Activated B cell treated with CpG ODN at 0.5 μM for 24 hours (primary cell): ENCODE data around the gene MED12L. TPM values are rescaled to one million over a fixed set of nuclear protein-coding genes. Genes with fewer than 3 reads are reported as not detected.

Experiments
- ATAC-seq: fragments of 200-7000 bp; cut with Tn5 transposase; one replicate; pipeline ENCODE4 v1.10.0; 2021; ENCODE audit warnings: low read depth, mild to moderate bottlenecking, moderate library complexity
- CTCF ChIA-PET: fragments of 350-600 bp; sonication (Branson Sonifier 250); formaldehyde crosslinking; loops from one replicate; lab custom pipeline; 2021; ENCODE audit warnings: antibody characterized with exemption; lab: Charles Lee
- POLR2A ChIA-PET: fragments of 350-600 bp; sonication (Branson Sonifier 250); formaldehyde crosslinking; loops from one replicate; lab custom pipeline; 2021; ENCODE audit warnings: antibody characterized with exemption; lab: Charles Lee
- DNase-seq: peaks from one replicate; pipeline ENCODE4 v3.0.0; 2022
- H3K27ac Mint-ChIP-seq: one replicate; pipeline ENCODE4 v1.8.0; 2020; ENCODE audit warnings: mixed read lengths
- H3K27me3 Mint-ChIP-seq: one replicate; pipeline ENCODE4 v1.8.0; 2021; ENCODE audit warnings: mixed read lengths
- H3K36me3 Mint-ChIP-seq: one replicate; pipeline ENCODE4 v1.8.0; 2021; ENCODE audit warnings: low read depth, mixed read lengths
- H3K4me1 Mint-ChIP-seq: one replicate; pipeline ENCODE4 v1.8.0; 2021; ENCODE audit warnings: mixed read lengths
- H3K4me3 Mint-ChIP-seq: one replicate; pipeline ENCODE4 v1.8.0; 2020; ENCODE audit warnings: mild to moderate bottlenecking, mixed read lengths
- H3K9me3 Mint-ChIP-seq: one replicate; pipeline ENCODE4 v1.8.0; 2020; ENCODE audit warnings: mixed read lengths
- intact Hi-C: fragments of 100-400 bp; cut with micrococcal nuclease; formaldehyde crosslinking; loops from one replicate; pipeline ENCODE4 v1.15.1; 2024
- total RNA-seq: library from RNA; stranded (reverse); gene quantifications from 2 replicates; pipeline ENCODE4 v1.2.3, GENCODE V29; 2022
- TF ChIP-seq, protein P1 (sequence below): fragments of 200-600 bp; IDR thresholded peaks from one replicate; pipeline ENCODE4 v1.8.0; 2022; ENCODE audit warnings: antibody characterized with exemption, mild to moderate bottlenecking

MED12L gene
- total RNA-seq, 1 donor from 2014 or later, result 1.5 TPM

DNA sequence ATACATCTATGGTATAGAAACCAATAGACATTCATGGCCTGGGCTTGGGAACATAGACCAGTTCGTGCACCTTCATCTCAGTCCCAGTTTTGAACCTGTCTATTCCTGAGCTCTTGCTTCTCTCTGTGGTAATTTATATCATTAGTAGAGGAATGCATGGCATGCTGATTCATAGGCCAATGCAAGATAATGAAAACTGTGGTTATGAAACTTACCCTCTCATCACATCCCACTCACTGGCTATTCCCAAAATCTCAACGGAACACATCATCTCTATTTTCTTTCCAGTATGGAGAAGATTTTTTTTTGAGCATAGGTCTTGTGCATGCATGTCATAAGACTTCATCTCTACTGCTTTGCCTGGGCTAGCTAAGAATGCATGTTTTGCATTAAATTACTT is 317.8 kb downstream of the MED12L start:
- H3K27me3 Mint-ChIP-seq, result no peaks in the 10 kb centered on the region
- CTCF ChIA-PET, result interaction anchor here (0.6 kb wide), 1 partner anchor 184 kb away, joined by 3 read pairs; no protein-coding TSS in a partner anchor
- H3K4me1 Mint-ChIP-seq, result peaks cover 9% of the 10 kb centered on the region
- H3K4me3 Mint-ChIP-seq, result no peak overlapping the region
- no peaks in the 10 kb centered on the region for H3K36me3 Mint-ChIP-seq
- H3K27ac Mint-ChIP-seq, result no peak overlapping the region
- no peaks in the 10 kb centered on the region for H3K9me3 Mint-ChIP-seq
- ATAC-seq (no peak), DNase-seq (no peak)
- TF ChIP-seq, protein P1, sequence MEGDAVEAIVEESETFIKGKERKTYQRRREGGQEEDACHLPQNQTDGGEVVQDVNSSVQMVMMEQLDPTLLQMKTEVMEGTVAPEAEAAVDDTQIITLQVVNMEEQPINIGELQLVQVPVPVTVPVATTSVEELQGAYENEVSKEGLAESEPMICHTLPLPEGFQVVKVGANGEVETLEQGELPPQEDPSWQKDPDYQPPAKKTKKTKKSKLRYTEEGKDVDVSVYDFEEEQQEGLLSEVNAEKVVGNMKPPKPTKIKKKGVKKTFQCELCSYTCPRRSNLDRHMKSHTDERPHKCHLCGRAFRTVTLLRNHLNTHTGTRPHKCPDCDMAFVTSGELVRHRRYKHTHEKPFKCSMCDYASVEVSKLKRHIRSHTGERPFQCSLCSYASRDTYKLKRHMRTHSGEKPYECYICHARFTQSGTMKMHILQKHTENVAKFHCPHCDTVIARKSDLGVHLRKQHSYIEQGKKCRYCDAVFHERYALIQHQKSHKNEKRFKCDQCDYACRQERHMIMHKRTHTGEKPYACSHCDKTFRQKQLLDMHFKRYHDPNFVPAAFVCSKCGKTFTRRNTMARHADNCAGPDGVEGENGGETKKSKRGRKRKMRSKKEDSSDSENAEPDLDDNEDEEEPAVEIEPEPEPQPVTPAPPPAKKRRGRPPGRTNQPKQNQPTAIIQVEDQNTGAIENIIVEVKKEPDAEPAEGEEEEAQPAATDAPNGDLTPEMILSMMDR, result no peak
- intact Hi-C loops, result no loop called here
- POLR2A ChIA-PET, result no interaction called here

DNA sequence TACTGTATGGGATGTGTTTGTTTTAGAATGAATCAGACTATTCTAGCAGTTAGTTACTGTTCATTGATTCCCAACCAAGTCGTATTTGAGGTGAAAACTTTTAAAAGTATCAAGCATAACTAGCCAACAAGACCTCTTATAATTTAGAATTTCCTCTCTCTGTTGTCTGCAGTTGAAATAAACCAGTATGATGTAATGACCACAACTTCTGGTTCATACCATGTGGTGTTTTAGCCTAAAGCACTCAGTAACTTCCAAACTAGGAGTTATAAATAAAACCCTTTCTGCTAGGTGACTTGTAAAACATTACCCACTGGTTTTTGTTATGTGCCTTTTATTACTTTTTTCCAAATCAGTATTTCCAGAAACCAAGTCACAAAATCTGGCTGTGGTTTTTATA is 318.9 kb downstream of the MED12L start:
- H3K36me3 Mint-ChIP-seq, result no peaks in the 10 kb centered on the region
- intact Hi-C loops, result no loop called here
- ATAC-seq (no peak), DNase-seq (no peak)
- no peak overlapping the region for H3K27ac Mint-ChIP-seq
- H3K27me3 Mint-ChIP-seq, result no peaks in the 10 kb centered on the region
- ChIA-PET CTCF (no interaction called here), POLR2A (interaction anchor here (0.6 kb wide), 1 partner anchor 128 kb away, joined by 4 read pairs; no protein-coding TSS in a partner anchor)
- peaks cover 5% of the 10 kb centered on the region for H3K4me1 Mint-ChIP-seq
- TF ChIP-seq, protein P1, result no peak
- no peaks in the 10 kb centered on the region for H3K9me3 Mint-ChIP-seq
- no peak overlapping the region for H3K4me3 Mint-ChIP-seq

DNA sequence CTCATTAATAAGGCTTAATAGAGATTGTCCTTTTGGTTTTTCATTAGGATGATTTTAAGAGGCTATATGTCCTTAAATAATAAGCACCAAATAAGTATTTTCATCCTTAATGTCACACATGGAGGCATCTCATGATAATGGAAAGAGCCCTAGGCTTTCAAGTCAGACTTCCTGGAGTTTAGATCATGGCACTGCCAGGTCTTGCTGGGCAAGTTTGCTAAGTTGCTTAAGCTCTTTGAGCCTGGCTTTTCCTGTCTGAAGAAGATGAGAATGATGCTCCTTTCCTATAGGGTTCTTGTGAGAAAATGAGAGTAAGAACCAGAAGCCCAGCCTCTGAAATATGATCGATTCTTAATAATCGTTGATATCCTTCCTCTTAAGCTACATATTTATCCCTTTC is 322.5 kb downstream of the MED12L start:
- H3K4me1 Mint-ChIP-seq, result peaks cover 16% of the 10 kb centered on the region
- peaks cover 1% of the 10 kb centered on the region for H3K9me3 Mint-ChIP-seq
- no peaks in the 10 kb centered on the region for H3K36me3 Mint-ChIP-seq
- CTCF ChIA-PET, result interaction anchor here (0.6 to 1.8 kb wide), 2 partner anchors 14 to 59 kb away, joined by 3 to 4 read pairs; no protein-coding TSS in a partner anchor
- DNase-seq (no peak), ATAC-seq (no peak)
- no peak overlapping the region for H3K4me3 Mint-ChIP-seq
- POLR2A ChIA-PET, result interaction anchor here (1.7 kb wide), 1 partner anchor 22 kb away, joined by 4 read pairs; no protein-coding TSS in a partner anchor
- TF ChIP-seq, protein P1, result no peak
- H3K27ac Mint-ChIP-seq, result no peak overlapping the region
- no peaks in the 10 kb centered on the region for H3K27me3 Mint-ChIP-seq
- intact Hi-C loops, result no loop called here

DNA sequence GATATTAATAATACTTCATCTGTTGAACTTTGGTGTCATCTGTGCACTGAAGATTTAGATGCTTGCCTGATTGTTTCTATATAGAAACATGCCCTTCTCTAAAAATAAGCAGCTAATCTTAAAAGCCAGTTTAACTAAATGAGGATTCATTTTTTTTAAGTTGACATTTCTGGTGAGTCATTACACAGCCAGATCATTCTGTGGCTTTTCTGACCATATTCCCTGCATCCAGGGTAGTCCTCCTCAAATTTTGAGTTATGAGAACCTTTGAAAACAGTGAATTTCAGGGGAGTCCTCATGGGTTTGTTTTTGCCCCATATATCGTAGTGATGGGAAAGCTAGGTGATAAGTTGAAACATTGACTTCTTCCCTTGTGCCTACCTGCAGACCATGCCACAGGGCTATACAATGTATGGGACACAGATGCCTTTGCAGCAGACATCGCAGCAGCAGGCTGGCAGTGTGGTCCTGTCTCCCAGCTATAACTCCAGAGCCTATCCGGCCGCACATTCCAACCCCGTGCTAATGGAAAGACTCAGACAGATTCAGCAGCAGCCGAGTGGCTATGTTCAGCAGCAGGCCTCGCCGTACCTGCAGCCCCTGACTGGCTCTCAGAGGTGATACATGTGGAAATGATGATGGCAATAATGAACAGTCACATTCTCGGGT is 325.6 kb downstream of the MED12L start:
- DNase-seq (no peak), ATAC-seq (no peak)
- Mint-ChIP-seq H3K36me3 (peaks cover 2% of the 10 kb centered on the region), H3K27me3 (no peaks in the 10 kb centered on the region), H3K27ac (no peak overlapping the region), H3K4me3 (no peak overlapping the region), H3K9me3 (peaks cover 3% of the 10 kb centered on the region), H3K4me1 (peaks cover 10% of the 10 kb centered on the region)
- intact Hi-C loops, result no loop called here
- POLR2A ChIA-PET, result interaction anchor here (0.6 kb wide), 1 partner anchor 1692 kb away, joined by 3 read pairs; no protein-coding TSS in a partner anchor
- TF ChIP-seq, protein P1, result no peak
- CTCF ChIA-PET, result interaction anchor here (1.5 to 1.6 kb wide), 2 partner anchors 15 to 26 kb away, joined by 3 to 5 read pairs; no protein-coding TSS in a partner anchor

DNA sequence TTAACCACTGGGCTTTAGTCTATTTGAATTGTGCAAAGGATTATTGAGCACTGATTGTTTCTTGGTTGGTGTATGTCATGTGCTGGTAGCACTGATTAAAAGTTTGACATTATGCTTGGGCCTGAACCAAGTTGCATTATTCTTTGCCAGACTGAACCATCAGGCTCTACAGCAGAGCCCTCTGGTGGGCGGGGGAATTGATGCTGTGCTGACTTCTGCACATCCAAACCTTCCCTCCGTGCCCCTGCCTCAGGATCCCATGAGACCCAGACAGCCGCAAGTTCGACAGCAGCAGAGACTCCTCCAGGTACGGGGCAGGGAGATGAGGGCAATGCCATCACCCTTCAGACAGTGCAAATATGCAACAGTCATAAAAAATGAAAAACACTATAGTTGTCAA is 327.5 kb downstream of the MED12L start:
- Mint-ChIP-seq H3K27ac (no peak overlapping the region), H3K27me3 (no peaks in the 10 kb centered on the region), H3K4me1 (peaks cover 10% of the 10 kb centered on the region), H3K4me3 (no peak overlapping the region), H3K9me3 (peaks cover 3% of the 10 kb centered on the region), H3K36me3 (peaks cover 2% of the 10 kb centered on the region)
- intact Hi-C loops, result loop anchor here (1.0 kb wide), 1 partner anchor 34 kb away; no protein-coding TSS in a partner anchor
- DNase-seq, result no peak
- POLR2A ChIA-PET, result interaction anchor here (0.8 kb wide), 1 partner anchor 34 kb away, joined by 3 read pairs; no protein-coding TSS in a partner anchor
- TF ChIP-seq, protein P1, result no peak
- ATAC-seq, result no peak
- CTCF ChIA-PET, result interaction anchor here (1.2 kb wide), 1 partner anchor 34 kb away, joined by 6 read pairs; no protein-coding TSS in a partner anchor
